C4-2B (cell line): ENCODE measurements around the gene ERC1.

Experiments used
- ZFX ChIP-seq: fragments of 450-650 bp; IDR thresholded peaks from 2 replicates; pipeline ENCODE4 v1.6.1; 2017
- TF ChIP-seq, protein P1 (sequence below): fragments of 450-650 bp; conservative IDR thresholded peaks from 2 replicates; pipeline ENCODE4 v1.5.1; 2017; ENCODE audit warnings: mild to moderate bottlenecking

DNA sequence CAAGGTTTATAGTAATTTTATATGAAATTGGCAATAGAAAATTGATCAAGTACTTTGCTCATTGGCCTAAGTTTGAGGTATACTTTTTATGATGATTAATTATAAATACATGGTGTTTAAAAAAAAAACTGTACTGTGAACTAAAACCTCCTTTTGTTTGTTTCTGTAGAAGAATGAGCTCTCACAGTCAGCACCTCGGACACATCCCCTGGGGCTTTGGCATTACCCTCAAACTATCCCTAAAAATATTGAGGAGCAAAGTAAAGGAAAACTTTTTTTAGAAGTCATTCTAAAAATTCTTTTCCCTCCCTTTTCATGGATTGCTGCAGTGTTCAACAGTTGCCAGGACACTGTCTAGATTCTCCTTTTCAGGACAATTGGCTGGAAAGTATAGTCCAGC lies 419.8 kb downstream of the ERC1 start:
- TF ChIP-seq, protein P1, sequence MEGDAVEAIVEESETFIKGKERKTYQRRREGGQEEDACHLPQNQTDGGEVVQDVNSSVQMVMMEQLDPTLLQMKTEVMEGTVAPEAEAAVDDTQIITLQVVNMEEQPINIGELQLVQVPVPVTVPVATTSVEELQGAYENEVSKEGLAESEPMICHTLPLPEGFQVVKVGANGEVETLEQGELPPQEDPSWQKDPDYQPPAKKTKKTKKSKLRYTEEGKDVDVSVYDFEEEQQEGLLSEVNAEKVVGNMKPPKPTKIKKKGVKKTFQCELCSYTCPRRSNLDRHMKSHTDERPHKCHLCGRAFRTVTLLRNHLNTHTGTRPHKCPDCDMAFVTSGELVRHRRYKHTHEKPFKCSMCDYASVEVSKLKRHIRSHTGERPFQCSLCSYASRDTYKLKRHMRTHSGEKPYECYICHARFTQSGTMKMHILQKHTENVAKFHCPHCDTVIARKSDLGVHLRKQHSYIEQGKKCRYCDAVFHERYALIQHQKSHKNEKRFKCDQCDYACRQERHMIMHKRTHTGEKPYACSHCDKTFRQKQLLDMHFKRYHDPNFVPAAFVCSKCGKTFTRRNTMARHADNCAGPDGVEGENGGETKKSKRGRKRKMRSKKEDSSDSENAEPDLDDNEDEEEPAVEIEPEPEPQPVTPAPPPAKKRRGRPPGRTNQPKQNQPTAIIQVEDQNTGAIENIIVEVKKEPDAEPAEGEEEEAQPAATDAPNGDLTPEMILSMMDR = no peak
- no peak for TF ChIP-seq ZFX
